CD4-positive, alpha-beta T cell treated with Interleukin-15 for 4 hours (primary cell): ENCODE results near the gene FAM111A.
"Not testable (repeated sequence)": the region's sequence is repeated elsewhere in the genome, so short reads cannot be mapped to it uniquely, and the experiment has no call there.

Experiments used
- DNase-seq: peaks from one replicate; pipeline ENCODE4 v3.0.0-alpha.2; 2020; ENCODE audit warnings: low spot score

The FAM111A gene, protein sequence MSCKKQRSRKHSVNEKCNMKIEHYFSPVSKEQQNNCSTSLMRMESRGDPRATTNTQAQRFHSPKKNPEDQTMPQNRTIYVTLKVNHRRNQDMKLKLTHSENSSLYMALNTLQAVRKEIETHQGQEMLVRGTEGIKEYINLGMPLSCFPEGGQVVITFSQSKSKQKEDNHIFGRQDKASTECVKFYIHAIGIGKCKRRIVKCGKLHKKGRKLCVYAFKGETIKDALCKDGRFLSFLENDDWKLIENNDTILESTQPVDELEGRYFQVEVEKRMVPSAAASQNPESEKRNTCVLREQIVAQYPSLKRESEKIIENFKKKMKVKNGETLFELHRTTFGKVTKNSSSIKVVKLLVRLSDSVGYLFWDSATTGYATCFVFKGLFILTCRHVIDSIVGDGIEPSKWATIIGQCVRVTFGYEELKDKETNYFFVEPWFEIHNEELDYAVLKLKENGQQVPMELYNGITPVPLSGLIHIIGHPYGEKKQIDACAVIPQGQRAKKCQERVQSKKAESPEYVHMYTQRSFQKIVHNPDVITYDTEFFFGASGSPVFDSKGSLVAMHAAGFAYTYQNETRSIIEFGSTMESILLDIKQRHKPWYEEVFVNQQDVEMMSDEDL

DNA sequence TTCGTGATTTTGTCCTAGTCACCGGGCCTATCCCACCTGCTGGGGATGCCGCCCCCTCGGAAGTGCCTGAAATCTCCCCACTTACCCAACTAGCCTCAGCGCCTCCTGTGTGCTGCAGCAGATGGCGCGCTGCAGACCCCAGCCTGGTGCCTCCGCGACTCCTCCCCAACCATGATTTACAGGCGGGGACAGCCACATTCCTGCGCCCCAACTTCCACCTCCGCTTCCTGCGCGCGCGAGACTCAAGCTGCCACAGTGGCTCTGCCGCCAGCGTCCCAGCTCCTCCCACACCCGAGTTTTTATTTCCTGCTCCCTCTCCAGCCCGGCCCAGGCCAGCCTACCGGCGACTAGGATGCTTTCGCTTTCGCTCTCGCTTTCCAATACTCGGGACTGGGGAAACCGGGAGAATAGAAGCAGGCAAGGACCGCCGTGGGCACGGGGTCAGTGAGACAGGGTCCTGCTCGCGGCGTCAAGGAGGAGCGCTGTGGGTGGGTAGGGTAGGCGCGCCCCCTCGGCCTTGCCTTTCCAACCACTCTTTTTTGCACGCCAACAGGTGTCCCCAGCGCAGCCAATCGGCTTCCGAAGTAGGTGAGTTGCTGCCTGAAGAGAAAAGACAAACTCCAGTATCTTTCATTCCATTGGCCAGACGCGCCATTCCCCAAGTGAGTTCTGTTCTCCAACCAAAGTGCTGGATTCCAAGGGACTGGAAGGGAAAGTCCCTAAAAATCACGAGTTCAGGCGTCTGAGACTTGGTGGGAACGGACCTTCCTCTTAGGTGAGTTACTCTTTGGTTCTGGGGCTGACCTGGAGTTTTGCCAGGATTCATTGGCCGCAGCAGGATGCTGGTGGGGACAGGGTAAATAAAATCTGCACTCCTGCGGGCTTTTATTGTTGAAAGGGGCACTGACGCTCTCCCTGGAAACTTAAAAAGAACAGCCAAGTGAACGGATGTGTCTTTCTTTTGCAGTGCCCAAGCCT is at the start of gene FAM111A:
Gene FAM111A, plus strand, starts transcription at position 327 of the 978 bp plus-strand sequence. CDS start 6,017 bp downstream, outside the sequence.
- peak; percentile 88 for DNase-seq

DNA sequence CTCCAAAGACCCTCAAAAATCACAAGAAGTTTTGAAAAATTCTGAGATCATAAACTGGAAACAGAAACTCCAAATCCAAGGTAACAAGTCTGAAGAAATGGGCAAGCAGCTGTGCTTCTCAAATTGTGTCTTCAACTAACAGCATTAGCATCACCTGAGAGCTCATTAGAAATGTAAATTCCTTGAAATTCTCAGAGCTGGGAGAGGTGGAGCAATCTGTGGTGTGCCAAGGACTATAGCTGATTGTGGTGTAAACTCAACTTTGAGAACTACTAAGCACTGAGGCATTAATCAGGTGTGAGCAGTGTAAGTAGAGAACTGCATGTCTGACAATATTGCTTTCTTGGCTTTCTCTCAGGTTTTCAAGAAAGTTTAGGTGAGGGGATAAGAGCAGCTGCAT is 49.1 kb upstream of the FAM111A start:
- not testable (repeated sequence) for DNase-seq

DNA sequence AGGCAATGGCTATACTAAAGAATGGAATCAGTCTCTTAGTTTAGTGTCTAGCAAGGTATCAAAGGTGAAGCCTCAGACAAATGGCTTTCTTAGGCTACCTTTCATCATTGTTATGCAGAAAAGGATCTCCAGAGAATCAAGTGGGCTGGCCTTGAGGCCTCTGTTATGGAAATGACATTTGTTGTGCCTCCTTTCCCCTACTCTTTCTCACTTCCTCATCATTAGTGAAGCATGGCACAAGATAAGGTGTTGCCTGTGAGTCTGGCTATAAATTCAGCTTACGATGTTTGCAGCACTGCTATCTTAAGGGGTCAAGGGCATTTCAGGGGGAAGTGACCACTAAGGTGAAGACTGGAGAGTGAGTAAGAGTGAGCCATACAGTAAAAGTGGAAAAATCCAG is 47.4 kb upstream of the FAM111A start:
- not testable (repeated sequence) for DNase-seq

DNA sequence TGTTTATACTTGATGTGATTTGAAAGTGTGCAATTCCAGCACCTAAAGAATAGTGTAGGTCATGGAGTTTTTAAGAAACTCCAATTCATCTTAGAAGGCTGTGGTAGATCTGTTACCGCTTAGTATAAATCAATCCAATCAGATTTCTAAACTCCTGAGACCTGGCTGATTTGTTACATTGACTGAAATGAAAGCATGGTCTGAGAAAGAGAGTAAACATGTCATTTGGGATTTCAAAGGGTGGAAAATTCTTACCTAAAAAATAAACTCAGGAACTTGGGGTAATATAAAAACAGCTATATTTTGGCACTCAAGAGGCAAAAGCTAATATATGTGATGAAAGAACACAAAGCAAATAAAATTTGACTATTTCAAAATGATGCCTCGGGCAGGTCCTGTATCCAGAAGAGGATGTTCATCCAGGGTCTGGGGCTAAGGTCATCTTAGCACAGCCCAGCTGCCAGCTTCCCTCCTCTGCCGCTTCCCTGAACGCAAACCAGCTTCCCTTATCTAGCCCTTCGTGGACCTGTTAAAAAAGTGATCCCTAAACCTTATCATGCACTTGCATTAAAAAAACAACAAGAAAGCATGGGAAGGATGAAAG is 46.6 kb upstream of the FAM111A start:
- DNase-seq = not testable (repeated sequence)

DNA sequence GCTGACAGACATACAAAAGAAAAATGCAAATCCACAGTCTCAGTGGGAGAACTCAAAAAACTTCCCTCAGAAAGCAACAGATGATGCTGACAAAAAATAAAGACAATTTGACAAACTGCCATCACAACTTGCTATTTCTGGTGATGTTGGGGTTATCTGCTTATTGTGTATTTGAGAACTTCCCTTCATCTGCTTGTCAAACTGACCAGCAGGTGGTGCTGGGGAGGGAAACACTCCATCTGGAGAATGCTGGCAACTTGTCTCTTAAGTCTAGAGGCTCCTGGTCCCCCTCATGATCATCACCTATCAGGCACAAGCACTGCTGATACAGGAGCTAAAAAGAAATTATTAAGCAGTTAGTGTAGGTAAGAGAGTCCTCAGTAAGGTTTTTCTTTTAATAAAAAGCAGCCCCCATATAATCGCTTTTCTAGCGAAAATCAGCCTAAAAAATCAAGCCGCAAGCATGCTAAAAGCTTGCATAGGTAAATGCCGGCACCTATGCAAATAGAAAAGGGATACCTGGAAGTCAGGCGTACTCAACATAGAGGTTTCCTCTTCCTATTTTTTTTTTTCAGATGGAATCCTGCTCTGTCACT is 45.4 kb upstream of the FAM111A start:
- peak; percentile 69 for DNase-seq

DNA sequence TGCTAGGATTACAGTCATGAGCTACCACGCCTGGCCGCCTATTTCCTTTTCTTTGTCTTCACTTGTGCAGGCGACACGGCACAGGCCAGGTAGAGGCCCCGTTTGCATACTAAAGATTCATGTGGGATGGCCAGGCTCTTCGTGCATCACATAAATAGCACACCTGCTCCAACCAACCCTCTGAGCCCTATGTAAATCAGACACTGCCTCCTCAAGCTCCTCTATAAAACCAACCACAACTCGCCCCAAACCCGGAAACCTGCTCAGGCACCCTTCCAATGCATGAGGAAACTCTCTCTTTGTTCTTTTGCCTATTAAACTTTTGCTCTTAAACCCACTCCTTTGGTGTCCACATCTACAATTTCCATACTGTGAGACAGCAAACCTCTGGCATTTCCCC is 44.7 kb upstream of the FAM111A start:
- not testable (repeated sequence) for DNase-seq

DNA sequence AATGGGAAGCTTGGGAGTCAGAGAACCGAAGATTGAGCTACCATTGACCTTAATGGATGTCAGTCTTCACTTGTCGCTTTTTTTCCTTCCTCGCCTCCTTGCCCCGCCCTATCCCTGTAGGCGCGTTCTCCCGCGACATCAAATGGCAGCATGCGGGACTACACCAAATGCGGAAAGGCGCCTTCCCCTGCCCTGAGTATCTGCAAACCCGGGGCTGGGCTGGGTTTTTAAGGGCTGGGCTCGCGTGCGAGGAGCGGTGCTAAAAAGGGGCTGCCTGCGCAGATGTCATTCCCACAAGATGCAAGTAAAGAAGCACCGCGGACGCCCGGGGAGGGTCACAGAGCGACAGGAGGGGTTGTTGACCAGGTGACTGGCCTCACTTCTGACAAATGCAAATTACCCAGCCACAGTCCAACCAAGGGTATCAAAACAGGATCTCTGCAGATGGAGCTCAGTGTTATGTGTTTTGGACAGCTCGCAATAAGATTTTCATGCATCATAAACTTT is 40.3 kb upstream of the FAM111A start:
- peak; percentile 55 for DNase-seq

DNA sequence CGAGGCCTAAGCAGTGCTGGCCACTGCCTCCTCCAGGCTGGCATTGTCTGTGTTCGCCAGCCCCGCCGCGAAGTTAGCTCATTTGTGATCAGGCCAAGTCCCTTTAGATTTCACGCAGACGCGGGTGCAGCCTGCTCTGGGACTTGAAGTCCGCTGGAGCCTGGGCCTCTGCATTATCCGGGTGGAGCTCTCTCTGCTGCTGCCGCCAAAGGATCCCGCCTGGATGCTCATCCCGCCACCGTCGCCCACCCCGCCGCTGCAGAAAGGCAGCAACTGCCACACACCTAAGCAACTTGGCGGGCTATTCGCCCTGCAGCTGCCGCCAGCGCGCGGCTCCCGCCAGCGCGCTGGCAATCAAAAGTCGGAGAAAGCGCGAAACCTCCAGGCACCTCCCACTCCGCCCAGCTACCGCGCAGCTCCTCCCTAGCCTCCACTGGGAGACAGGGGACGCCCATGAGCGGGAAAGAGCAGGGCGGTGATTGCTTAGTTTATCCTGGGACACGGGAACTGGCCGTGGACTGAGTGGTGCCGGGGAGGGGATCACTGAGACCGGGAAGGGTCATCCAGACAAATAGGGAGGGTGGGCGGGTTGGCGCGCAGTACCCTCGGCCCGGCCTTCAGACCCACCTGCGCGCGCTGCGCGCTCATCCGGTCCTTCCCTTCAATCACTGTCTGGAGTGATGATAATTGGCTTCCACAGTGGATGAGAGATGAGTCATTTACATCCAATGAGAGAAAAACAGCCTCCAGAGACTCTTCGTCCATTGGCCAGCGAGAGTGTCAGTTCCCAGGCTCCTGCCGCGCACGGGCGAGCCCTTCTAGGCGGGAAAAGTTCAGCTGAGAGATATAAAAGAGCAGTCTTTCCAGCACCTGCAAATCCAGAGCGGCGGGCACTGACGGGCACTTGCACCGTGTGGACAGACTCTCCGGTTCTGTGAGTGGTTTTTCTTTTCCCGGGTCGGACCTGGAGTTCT is 36.0 kb upstream of the FAM111A start, which contains the start of gene FAM111B:
Gene FAM111B, plus strand, starts transcription at position 875 of the 974 bp plus-strand sequence. CDS start 2,389 bp downstream, outside the sequence.
- DNase-seq = peak; percentile 75

DNA sequence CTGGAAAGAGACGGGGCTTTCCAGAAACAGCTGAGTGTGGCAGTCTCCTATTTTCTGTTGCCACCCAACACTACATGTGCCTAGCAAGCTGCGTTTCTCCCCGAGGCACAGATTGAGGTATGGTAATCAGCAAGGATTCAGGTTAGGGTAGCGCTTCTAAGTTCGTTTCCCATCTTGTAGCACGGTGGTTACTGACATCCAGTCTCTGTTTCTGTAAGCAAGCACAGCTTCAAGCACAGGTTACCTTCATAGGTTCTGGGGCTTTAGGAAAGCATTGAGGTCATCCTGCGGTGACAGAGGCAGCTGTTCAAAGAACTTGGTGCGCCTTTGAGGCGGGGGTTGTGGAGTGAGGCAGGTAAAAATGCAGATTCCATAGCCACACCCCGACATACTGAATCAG is 34.9 kb upstream of the FAM111A start:
- DNase-seq = not testable (repeated sequence)

DNA sequence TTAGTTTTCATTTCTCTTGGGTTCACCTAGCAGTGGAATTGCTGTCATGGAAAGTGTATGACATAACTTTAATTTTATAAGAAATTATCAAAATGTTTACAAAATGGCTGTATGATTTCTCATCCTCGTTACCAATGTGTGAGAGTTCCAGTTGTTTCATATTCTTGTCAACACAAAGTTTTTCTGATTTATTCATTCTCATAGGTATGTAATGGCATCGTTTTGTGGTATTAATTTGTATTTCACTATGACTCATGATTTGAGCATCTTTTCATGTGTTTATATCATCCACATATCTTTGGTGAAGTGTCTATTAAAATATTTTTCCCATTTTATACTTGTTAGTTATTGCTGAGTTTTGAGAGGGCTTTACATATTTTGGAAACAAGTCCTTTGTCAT is 30.2 kb upstream of the FAM111A start:
- no peak for DNase-seq

DNA sequence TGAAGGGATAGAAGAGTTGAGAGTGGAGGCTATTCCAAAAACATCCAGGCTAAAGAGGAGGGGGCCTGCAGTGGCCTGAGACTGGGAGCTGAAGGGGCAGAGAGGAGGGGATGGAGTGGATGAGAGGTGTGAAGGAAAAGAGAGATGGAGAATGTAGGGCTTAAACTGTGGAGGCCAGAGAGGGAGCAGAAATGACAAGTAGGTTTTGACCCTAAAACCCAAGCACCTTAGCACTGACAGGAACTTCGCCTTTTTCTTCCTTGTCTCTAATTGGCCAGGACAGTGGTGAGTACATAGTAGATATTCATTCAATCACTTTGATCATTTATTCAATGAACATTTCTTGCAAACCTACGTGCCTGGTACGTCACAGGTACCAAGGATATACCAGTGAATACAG is 28.3 kb upstream of the FAM111A start:
- no peak for DNase-seq

DNA sequence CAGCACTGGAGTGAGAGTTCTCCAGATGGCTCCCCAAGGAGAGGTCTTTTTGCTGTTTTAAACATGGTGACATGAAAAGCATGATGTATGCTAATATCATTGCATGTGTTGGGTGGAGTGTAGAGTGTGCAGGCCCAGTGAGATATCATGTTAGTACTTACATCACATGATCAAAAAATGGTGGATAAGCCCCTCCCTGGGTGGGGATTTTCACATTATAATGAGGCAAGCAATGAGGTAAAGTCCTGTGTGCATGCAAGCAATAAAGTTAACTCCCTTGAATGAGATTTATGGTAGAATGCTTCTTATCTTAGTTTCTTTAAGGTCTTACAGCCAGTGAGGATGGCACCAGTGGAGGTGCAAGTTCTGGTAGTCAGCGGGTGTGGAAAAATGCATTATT is 27.1 kb upstream of the FAM111A start:
- DNase-seq = no peak

DNA sequence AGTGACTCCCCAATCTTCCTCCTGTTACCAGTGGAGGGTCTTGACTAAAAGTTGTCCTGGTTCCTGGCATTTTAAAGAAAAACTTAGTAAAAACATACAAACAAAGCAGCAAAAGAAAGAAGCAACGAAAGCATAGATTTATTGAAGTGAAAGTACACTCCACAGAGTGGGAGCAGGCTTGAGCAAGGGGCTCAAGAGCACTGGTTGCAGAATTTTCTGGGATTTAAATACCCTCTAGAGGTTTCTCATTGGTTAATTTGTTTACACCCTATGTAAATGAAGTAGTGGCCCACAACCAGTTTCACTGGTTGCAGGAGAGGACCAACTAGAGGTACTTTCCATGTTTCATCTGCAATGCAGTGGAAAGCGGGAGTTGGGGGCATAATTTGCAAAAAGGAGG is 24.9 kb upstream of the FAM111A start:
- DNase-seq = no peak

DNA sequence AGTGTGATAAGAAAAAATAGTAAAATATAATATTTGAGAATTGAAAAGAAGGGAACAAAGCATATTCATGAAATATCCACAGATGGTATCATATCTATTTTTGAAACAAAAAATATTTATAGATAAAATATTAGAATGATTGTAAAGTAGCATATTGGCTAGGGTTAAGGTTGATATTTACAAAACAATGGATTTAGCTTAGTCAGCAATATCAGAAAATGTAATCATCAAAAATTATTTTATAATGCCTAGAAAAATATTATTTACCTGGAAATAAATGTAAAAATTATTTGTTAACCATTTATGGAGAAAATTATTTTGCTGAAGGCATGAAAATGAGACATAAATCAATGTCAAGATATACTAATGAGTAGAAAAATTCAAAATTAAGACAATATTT is 22.8 kb upstream of the FAM111A start:
- DNase-seq = no peak

DNA sequence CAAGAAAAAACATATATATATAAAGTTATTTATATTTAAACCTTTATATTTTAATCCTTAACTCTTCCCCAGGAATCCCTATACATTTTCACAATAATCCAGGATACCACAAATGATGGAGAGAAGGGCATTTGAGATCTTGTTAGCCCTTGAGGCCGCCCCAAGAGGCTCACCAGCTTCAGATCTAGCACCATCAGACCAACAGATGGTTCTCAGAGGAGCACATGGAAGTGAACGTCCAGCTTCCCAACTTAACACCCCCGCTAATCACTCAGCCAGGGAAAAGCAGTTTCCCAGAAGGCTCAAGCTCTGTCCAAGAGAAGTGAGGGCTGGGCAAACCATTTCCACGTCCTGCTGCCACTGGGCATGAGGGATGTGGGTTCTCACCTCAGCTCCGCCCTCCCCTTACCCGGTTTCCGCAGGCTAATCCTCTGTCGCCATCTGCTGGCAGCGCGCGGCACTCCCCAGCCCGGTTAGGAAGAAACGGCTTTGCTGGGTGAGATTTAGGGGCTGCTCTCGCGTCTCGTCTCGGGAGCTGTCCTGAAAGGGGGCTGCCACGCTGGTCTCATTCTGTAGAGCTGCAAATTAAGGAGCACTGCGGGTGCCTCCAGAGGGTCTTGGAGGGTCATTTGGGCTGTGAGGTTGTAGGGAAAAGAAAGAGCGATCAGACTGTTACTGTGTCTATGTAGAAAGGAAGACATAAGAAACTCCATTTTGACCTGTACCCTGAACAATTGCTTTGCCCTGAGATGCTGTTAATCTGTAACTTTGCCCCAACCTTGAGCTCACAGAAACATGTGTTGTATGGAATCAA is 6.8 kb upstream of the FAM111A start:
- peak; percentile 88 for DNase-seq

DNA sequence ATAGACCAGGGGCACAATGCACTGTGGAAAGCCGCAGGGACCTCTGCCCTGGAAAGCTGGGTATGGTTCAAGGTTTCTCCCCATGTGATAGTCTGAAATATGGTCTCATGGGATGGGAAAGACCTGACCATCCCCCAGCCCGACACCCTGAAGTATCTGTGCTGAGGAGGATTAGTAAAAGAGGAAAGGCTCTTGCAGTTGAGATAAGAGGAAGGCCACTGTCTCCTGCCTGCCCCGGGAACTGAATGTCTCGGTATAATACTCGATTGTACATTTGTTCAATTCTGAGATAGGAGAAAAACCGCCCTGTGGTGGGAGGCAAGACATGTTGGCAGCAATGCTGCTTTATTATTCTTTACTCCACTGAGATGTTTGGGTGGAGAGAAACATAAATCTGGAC is 6.1 kb upstream of the FAM111A start:
- DNase-seq = not testable (repeated sequence)

DNA sequence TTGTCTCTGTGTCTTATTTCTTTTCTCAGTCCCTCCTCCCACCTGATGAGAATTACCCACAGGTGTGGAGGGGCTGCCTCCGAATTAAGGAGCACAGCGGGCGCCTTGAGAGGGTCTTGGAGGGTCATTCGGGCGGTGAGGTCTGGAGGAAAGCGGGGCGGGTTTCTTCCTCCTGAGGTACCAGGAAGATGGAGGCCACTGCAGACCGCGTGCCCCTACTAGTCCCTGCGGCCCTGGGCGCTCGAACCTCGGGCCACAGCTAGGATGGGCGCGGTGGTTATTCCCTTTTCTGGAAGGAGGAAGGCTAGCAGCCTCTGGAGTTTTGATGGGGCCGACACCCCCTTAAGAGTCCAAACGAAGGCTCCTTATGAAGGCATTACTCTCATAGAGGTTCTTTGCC is 5.5 kb upstream of the FAM111A start:
- no peak for DNase-seq

DNA sequence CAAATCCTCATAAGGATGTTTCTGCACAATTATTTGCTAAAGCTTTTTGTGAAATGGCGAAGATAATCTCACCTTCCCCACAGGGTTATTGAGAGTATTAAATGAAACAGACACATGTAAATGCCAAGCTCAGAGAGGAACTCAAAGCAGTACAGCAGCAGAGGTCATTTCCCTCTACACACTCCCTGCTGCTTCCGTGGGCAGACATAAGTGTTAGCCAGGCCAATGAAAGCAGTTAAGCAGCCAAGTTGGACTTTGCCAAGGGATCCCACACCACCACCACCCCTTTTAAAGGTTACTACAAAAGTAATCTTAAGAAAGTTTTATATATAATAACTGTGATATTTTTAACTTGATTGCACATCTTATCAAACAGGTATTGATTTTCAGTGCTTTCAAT is 4.0 kb upstream of the FAM111A start:
- no peak for DNase-seq

DNA sequence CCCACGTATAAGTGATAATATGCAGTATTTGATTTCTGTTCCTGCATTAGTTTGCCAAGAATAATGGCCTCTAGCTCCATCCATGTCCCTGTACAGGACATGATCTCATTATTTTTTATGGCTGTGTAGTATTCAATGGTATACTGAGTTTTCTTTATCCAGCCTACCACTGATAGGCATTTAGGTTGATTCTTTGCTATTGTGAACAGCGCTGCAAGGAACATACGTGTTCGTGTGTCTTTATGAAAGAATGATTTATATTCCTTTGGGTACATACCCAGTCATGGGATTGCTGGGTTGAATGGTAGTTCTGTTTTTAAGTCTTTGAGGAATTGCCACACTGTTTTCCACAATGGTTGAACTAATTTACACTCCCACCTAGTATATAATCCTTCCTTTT is 1.5 kb upstream of the FAM111A start:
- no peak for DNase-seq
